Naive B cell (primary cell): ENCODE data around the gene UIMC1. TPM values are rescaled to one million over a fixed set of nuclear protein-coding genes. Genes with fewer than 3 reads are reported as not detected.

Source experiments
- ATAC-seq, 2 donors: fragments of 150-1000 bp; cut with Tn5 transposase; 2 replicates each; pipeline ENCODE4 v1.10.0; 2021; ENCODE audit warnings: low read depth in 2 of 2, mild to moderate bottlenecking in 2 of 2, moderate library complexity in 2 of 2
- DNase-seq: peaks from one replicate; pipeline ENCODE4 v3.0.0; 2022
- H3K27ac Mint-ChIP-seq, 6 donors: one replicate each; pipeline ENCODE4 v1.8.0; 2020 to 2022; ENCODE audit warnings: mild to moderate bottlenecking in 6 of 6, mixed read lengths in 6 of 6, moderate library complexity in 5 of 6, inconsistent platforms in 2 of 6
- H3K27me3 Mint-ChIP-seq, 3 donors: one replicate each; pipeline ENCODE4 v1.8.0; 2021 to 2022; ENCODE audit warnings: mixed read lengths in 3 of 3, mild to moderate bottlenecking in 1 of 3
- H3K36me3 Mint-ChIP-seq, 2 donors: one replicate each; pipeline ENCODE4 v1.8.0; 2020 to 2022; ENCODE audit warnings: mixed read lengths in 2 of 2, inconsistent platforms in 1 of 2, mild to moderate bottlenecking in 1 of 2
- H3K4me1 Mint-ChIP-seq, 3 donors: one replicate each; pipeline ENCODE4 v1.8.0; 2020 to 2022; ENCODE audit warnings: mixed read lengths in 3 of 3, inconsistent platforms in 1 of 3, mild to moderate bottlenecking in 1 of 3, moderate library complexity in 1 of 3
- H3K4me3 Mint-ChIP-seq, 8 donors: one replicate each; pipeline ENCODE4 v1.8.0; 2020 to 2022; ENCODE audit warnings: mild to moderate bottlenecking in 8 of 8, mixed read lengths in 8 of 8, moderate library complexity in 8 of 8, inconsistent platforms in 2 of 8
- H3K9me3 Mint-ChIP-seq, 7 donors: one replicate each; pipeline ENCODE4 v1.8.0; 2020 to 2022; ENCODE audit warnings: mixed read lengths in 7 of 7, mild to moderate bottlenecking in 5 of 7, inconsistent platforms in 2 of 7, moderate library complexity in 1 of 7
- polyA plus RNA-seq, 6 donors: library from polyadenylated mRNA; unstranded; fragments of 300-500 nt; fragmentation: Illumina TruSeq; gene quantifications; one replicate each; pipeline ENCODE4 v1.2.3, GENCODE V29; 2021; ENCODE audit warnings: low read depth in 6 of 6

UIMC1 gene
- polyA plus RNA-seq, 6 donors from 2014 or later, result 25.0 to 39.1 (median 32.7) TPM

GRCh38 chr5:176934309-176934930, 72.2 kb downstream of the UIMC1 start:
- Mint-ChIP-seq H3K4me3 (no peak overlapping the region), H3K27ac (no peak overlapping the region), H3K36me3 (no peaks in the 10 kb centered on the region), H3K4me1 (peaks cover 5 to 18% (median 15%) of the 10 kb centered on the region in 3 donors), H3K9me3 (no peaks in the 10 kb centered on the region), H3K27me3 (no peaks in the 10 kb centered on the region)
- DNase-seq, result no peak
- no peak for ATAC-seq

- H3K27ac Mint-ChIP-seq, result no peak overlapping the region
- ATAC-seq (no peak), DNase-seq (no peak)
- H3K4me1 Mint-ChIP-seq, result peaks cover 0 to 24% (median 15%) of the 10 kb centered on the region in 3 donors
- no peaks in the 10 kb centered on the region for H3K27me3 Mint-ChIP-seq
- H3K36me3 Mint-ChIP-seq, result no peaks in the 10 kb centered on the region
- no peak overlapping the region for H3K4me3 Mint-ChIP-seq
- peaks cover 0 to 1% (median 0%) of the 10 kb centered on the region in 7 donors for H3K9me3 Mint-ChIP-seq
Measured at GRCh38 chr5:176929654-176930053, 76.9 kb downstream of the UIMC1 start.

GRCh38 chr5:176927562-176927961, 79.0 kb downstream of the UIMC1 start:
- Mint-ChIP-seq H3K27ac (no peak overlapping the region), H3K9me3 (peaks cover 0 to 1% (median 0%) of the 10 kb centered on the region in 7 donors), H3K36me3 (no peaks in the 10 kb centered on the region), H3K4me3 (no peak overlapping the region), H3K4me1 (peaks cover 0 to 24% (median 15%) of the 10 kb centered on the region in 3 donors), H3K27me3 (no peaks in the 10 kb centered on the region)
- ATAC-seq (no peak), DNase-seq (no peak)

- ATAC-seq, result no peak
Measured at GRCh38 chr5:176922817-176923216, 83.8 kb downstream of the UIMC1 start.

GRCh38 chr5:176921714-176922113, 84.9 kb downstream of the UIMC1 start:
- Mint-ChIP-seq H3K36me3 (peaks cover 14 to 28% of the 10 kb centered on the region in 2 donors), H3K4me3 (no peak overlapping the region), H3K27ac (peak overlapping the region in 3 of 6 donors; percentile 11 to 39 (median 26)), H3K27me3 (no peaks in the 10 kb centered on the region), H3K9me3 (peaks cover 0 to 1% (median 0%) of the 10 kb centered on the region in 7 donors), H3K4me1 (peaks cover 4 to 18% (median 14%) of the 10 kb centered on the region in 3 donors)
- DNase-seq (no peak), ATAC-seq (no peak)

More at GRCh38 chr5:176922817-176923216, 83.8 kb downstream of the UIMC1 start:
- Mint-ChIP-seq H3K27me3 (no peaks in the 10 kb centered on the region), H3K9me3 (peaks cover 0 to 1% (median 0%) of the 10 kb centered on the region in 7 donors), H3K4me3 (no peak overlapping the region), H3K36me3 (peaks cover 14 to 28% of the 10 kb centered on the region in 2 donors), H3K27ac (peak overlapping the region in 2 of 6 donors; percentile 7 to 44), H3K4me1 (peaks cover 2 to 18% (median 14%) of the 10 kb centered on the region in 3 donors)
- no peak for DNase-seq

- DNase-seq (no peak), ATAC-seq (no peak)
- Mint-ChIP-seq H3K36me3 (peaks cover 24 to 35% of the 10 kb centered on the region in 2 donors), H3K27ac (peak overlapping the region in 2 of 6 donors; percentile 33 to 47), H3K27me3 (no peaks in the 10 kb centered on the region), H3K4me3 (no peak overlapping the region), H3K4me1 (peaks cover 7 to 23% (median 23%) of the 10 kb centered on the region in 3 donors), H3K9me3 (no peaks in the 10 kb centered on the region)
Measured at GRCh38 chr5:176918613-176919012, 88.0 kb downstream of the UIMC1 start.

GRCh38 chr5:176916337-176916736, 90.2 kb downstream of the UIMC1 start:
- Mint-ChIP-seq H3K4me3 (no peak overlapping the region), H3K27ac (no peak overlapping the region), H3K27me3 (no peaks in the 10 kb centered on the region), H3K4me1 (peaks cover 7 to 18% (median 16%) of the 10 kb centered on the region in 3 donors), H3K9me3 (no peaks in the 10 kb centered on the region), H3K36me3 (peaks cover 24 to 26% of the 10 kb centered on the region in 2 donors)
- no peak for DNase-seq
- ATAC-seq, result no peak

- Mint-ChIP-seq H3K36me3 (peaks cover 22 to 24% of the 10 kb centered on the region in 2 donors), H3K4me1 (peaks cover 5 to 18% (median 12%) of the 10 kb centered on the region in 3 donors), H3K4me3 (no peak overlapping the region), H3K27ac (peak overlapping the region in 1 of 6 donors; percentile 35), H3K27me3 (no peaks in the 10 kb centered on the region), H3K9me3 (no peaks in the 10 kb centered on the region)
- no peak for ATAC-seq
- DNase-seq, result no peak
Measured at GRCh38 chr5:176915906-176916305, 90.7 kb downstream of the UIMC1 start.

GRCh38 chr5:176912115-176912514, 94.5 kb downstream of the UIMC1 start:
- peaks cover 23 to 29% of the 10 kb centered on the region in 2 donors for H3K36me3 Mint-ChIP-seq
- DNase-seq (no peak), ATAC-seq (no peak)
- no peak overlapping the region for H3K4me3 Mint-ChIP-seq
- no peaks in the 10 kb centered on the region for H3K9me3 Mint-ChIP-seq
- H3K27me3 Mint-ChIP-seq, result no peaks in the 10 kb centered on the region
- peaks cover 5 to 11% (median 10%) of the 10 kb centered on the region in 3 donors for H3K4me1 Mint-ChIP-seq
- H3K27ac Mint-ChIP-seq, result no peak overlapping the region

GRCh38 chr5:176908675-176909368, 97.8 kb downstream of the UIMC1 start:
- H3K4me3 Mint-ChIP-seq, result no peak overlapping the region
- DNase-seq (no peak), ATAC-seq (no peak)
- H3K27me3 Mint-ChIP-seq, result no peaks in the 10 kb centered on the region
- peaks cover 37 to 41% of the 10 kb centered on the region in 2 donors for H3K36me3 Mint-ChIP-seq
- H3K9me3 Mint-ChIP-seq, result no peaks in the 10 kb centered on the region
- H3K27ac Mint-ChIP-seq, result no peak overlapping the region
- peaks cover 0 to under 1% (median 0%) of the 10 kb centered on the region in 3 donors for H3K4me1 Mint-ChIP-seq

- no peak overlapping the region for H3K4me3 Mint-ChIP-seq
- H3K27me3 Mint-ChIP-seq, result no peaks in the 10 kb centered on the region
- ATAC-seq, result no peak
- peak overlapping the region in 1 of 6 donors; percentile 42 for H3K27ac Mint-ChIP-seq
- no peaks in the 10 kb centered on the region for H3K9me3 Mint-ChIP-seq
- DNase-seq, result no peak
- H3K4me1 Mint-ChIP-seq, result peaks cover 0 to 3% (median 0%) of the 10 kb centered on the region in 3 donors
- peaks cover 34 to 40% of the 10 kb centered on the region in 2 donors for H3K36me3 Mint-ChIP-seq
Measured at GRCh38 chr5:176906796-176907195, 99.8 kb downstream of the UIMC1 start.

GRCh38 chr5:176906126-176906525, 100.5 kb downstream of the UIMC1 start:
- Mint-ChIP-seq H3K36me3 (peaks cover 30 to 40% of the 10 kb centered on the region in 2 donors), H3K9me3 (no peaks in the 10 kb centered on the region), H3K27ac (peak overlapping the region in 2 of 6 donors; percentile 5 to 14), H3K27me3 (no peaks in the 10 kb centered on the region), H3K4me1 (peaks cover 0 to 6% (median 0%) of the 10 kb centered on the region in 3 donors), H3K4me3 (no peak overlapping the region)
- no peak for DNase-seq
- ATAC-seq, result no peak

GRCh38 chr5:176904276-176904675, 102.3 kb downstream of the UIMC1 start:
- ATAC-seq (no peak), DNase-seq (no peak)
- Mint-ChIP-seq H3K27ac (peak overlapping the region in 1 of 6 donors; percentile 37), H3K4me3 (no peak overlapping the region), H3K27me3 (no peaks in the 10 kb centered on the region), H3K4me1 (peaks cover 5 to 12% (median 5%) of the 10 kb centered on the region in 3 donors), H3K36me3 (peaks cover 30 to 40% of the 10 kb centered on the region in 2 donors), H3K9me3 (no peaks in the 10 kb centered on the region)
